Common myeloid progenitor, CD34-positive (primary cell): ENCODE measurements around the gene EZR.
A peak's percentile ranks its signal among the peaks of the same experiment; 100 is the strongest.

Experiments
- CTCF ChIA-PET: fragments of 350-600 bp; sonication (Branson Sonifier 250); formaldehyde crosslinking; loops from one replicate; lab custom pipeline; 2021; ENCODE audit warnings: antibody characterized with exemption; lab: Charles Lee
- POLR2A ChIA-PET: fragments of 350-600 bp; sonication (Branson Sonifier 250); formaldehyde crosslinking; loops from one replicate; lab custom pipeline; 2021; ENCODE audit warnings: antibody characterized with exemption; lab: Charles Lee
- DNase-seq, 3 donors: peaks; one replicate each; pipeline versions ENCODE4 v3.0.0 to v3.0.0-alpha.2; 2013
- H3K27ac ChIP-seq, 2 experiments: 1 replicate in 1 of 2; 2 replicates in 1 of 2; pipeline ENCODE4 v1.7.0; 2013; ENCODE audit warnings: inconsistent platforms in 2 of 2, low read length in 2 of 2, mild to moderate bottlenecking in 2 of 2, low read depth in 1 of 2, moderate library complexity in 1 of 2; ENCODE audit not compliant: severe bottlenecking in 2 of 2, insufficient read depth in 1 of 2, poor library complexity in 1 of 2
- H3K27me3 ChIP-seq, 5 experiments: replicated peaks in 2 of 5; 1 replicate in 3 of 5; 2 replicates in 2 of 5; pipeline versions ENCODE4 v1.6.1 to v1.7.0; 2013; ENCODE audit warnings: low read length in 4 of 5, mild to moderate bottlenecking in 2 of 5, moderate library complexity in 2 of 5, inconsistent platforms in 1 of 5; ENCODE audit not compliant: insufficient read depth in 5 of 5, control insufficient read depth in 4 of 5
- H3K36me3 ChIP-seq, 4 experiments: 1 replicate in 2 of 4; 2 replicates in 2 of 4; pipeline versions ENCODE4 v1.6.1 to v1.7.0; 2013; ENCODE audit warnings: low read length in 3 of 4, control low read depth in 1 of 4, mild to moderate bottlenecking in 1 of 4; ENCODE audit not compliant: control insufficient read depth in 4 of 4, insufficient read depth in 4 of 4
- H3K4me1 ChIP-seq, 4 experiments: 1 replicate in 3 of 4; 2 replicates in 1 of 4; pipeline versions ENCODE4 v1.6.1 to v1.7.1; 2013; ENCODE audit warnings: low read length in 3 of 4, mild to moderate bottlenecking in 3 of 4, control low read depth in 1 of 4, inconsistent platforms in 1 of 4, moderate library complexity in 1 of 4; ENCODE audit not compliant: control insufficient read depth in 4 of 4, insufficient read depth in 4 of 4; ENCODE audit errors: control extremely low read depth in 1 of 4
- H3K4me3 ChIP-seq, 7 experiments: 1 replicate in 4 of 7; 2 replicates in 3 of 7; pipeline versions ENCODE4 v1.5.1 to v1.7.0; 2013; ENCODE audit warnings: mild to moderate bottlenecking in 7 of 7, low read length in 6 of 7, moderate library complexity in 6 of 7, inconsistent platforms in 2 of 7, low read depth in 2 of 7, control low read depth in 1 of 7; ENCODE audit not compliant: insufficient read depth in 4 of 7, control insufficient read depth in 1 of 7; ENCODE audit errors: extremely low read depth in 1 of 7
- H3K9me3 ChIP-seq, 5 experiments: 1 replicate in 4 of 5; 2 replicates in 1 of 5; pipeline versions ENCODE4 v1.6.1 to v1.7.1; 2013; ENCODE audit warnings: low read length in 4 of 5, mild to moderate bottlenecking in 2 of 5, inconsistent platforms in 1 of 5, low read depth in 1 of 5, moderate library complexity in 1 of 5; ENCODE audit not compliant: control insufficient read depth in 4 of 5, insufficient read depth in 2 of 5; ENCODE audit errors: control extremely low read depth in 1 of 5
- WGBS: methylation state at CpG from one replicate; pipeline ENCODE4 v1.1.5; 2013; ENCODE audit not compliant: insufficient coverage; 5-methylcytosine and 5-hydroxymethylcytosine counted together

The EZR gene

DNA sequence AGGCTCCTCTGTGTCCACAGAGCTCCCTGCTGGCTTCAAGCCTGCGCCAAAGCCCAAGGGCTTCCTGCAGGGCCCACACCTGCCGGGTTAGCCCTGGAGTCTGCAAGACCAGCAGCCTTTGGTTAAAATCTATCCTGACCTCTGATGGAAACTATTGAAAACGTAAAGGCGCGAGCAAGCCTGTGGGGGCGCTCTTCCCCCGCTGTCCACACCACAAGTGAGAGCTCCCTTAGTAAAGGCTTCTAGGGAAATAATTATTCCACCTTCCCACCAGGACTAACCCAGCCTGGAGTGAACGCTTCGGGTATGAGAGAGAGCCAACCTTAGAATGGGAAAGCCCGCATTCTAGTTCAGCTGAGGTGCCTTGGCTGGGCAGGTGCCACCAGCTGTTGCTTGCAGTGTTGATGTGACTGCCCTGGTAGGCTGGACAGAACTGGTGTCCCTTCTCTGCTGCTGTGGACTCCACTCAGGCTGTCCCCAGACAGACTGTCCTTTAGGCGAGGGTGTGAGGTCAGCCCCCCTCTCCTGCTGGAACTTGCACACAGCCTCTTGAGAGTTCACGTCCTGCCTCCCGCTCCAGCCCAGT is 100.6 kb downstream of the EZR start:
- peak in 1 of 3 donors; percentile 8 for DNase-seq
- WGBS = 92% methylated on average over 11 of the region's 13 CpGs
- Histone ChIP-seq H3K27ac (no peak overlapping the region), H3K4me3 (no peak overlapping the region), H3K27me3 (no peaks in the 10 kb centered on the region), H3K36me3 (no peaks in the 10 kb centered on the region), H3K4me1 (peaks cover 7 to 31% (median 13%) of the 10 kb centered on the region in 4 experiments), H3K9me3 (no peaks in the 10 kb centered on the region)
- CTCF ChIA-PET = interaction anchor here (0.7 to 1.8 kb wide), 8 partner anchors 11 to 91 kb away, joined by 3 to 6 read pairs (median 3); no protein-coding TSS in a partner anchor
- POLR2A ChIA-PET = no interaction called here

DNA sequence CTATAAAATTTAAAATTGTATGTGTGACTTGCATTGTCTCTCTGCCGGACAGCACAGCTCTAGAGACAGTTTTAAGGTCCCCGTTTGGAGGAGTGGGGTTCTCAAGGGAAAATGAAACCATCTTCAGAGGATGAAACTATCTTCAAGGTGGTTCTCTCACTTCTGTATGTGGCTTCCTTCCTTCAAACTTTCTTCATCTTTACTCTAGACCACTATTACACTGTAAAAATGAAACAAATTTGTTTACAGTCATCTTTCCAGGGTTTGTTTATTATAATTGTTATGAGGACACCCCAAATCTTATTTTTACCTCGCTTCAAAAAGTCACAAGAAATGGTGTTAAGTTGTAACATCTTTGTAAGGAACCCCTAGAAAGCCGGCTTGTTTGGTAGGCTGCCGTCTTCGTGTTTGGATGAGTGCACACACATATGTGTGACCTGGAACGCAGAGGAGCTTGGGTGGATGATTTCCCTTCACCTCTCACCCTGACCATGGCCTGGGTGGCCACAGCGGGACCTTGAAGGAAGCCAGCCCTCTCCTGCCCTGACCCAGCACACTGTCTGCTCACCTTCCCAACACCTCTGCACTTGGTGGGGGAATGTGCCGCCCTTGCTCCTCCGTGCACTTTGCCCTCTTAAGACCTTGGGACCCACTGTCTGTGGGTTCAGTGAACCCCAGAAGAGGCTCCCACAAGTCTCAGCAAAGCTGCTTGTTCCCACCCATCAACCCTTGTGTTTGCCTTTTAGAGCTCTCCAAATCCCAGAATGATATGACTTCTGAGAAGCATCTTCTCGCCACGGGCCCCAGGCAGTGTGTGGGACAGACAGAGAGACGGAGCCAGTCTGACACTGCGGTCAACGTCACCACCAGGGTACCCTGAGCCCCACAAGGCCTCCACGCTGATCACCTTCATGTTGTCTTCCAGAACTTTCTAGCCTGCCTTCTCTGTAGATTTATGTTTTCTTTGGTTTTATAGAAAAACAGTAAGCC is 101.5 kb downstream of the EZR start:
- Histone ChIP-seq H3K4me3 (no peak overlapping the region), H3K27ac (no peak overlapping the region), H3K36me3 (no peaks in the 10 kb centered on the region), H3K27me3 (no peaks in the 10 kb centered on the region), H3K4me1 (peaks cover 7 to 38% (median 13%) of the 10 kb centered on the region in 4 experiments), H3K9me3 (no peaks in the 10 kb centered on the region)
- ChIA-PET CTCF (interaction anchor here (0.8 to 1.8 kb wide), 5 partner anchors 11 to 77 kb away, joined by 3 to 6 read pairs (median 3); no protein-coding TSS in a partner anchor), POLR2A (no interaction called here)
- peak in 2 of 3 donors; percentile 27 to 32 for DNase-seq
- WGBS = 96% methylated on average over 12 of the region's 16 CpGs
